Measurements from ENCODE around the gene DYNLT1. TPM values are rescaled to one million over a fixed set of nuclear protein-coding genes. Genes with fewer than 3 reads are reported as not detected.

DYNLT1 gene
- polyA plus RNA-seq, 1 donor from 2014 or later: 320 TPM

DNA sequence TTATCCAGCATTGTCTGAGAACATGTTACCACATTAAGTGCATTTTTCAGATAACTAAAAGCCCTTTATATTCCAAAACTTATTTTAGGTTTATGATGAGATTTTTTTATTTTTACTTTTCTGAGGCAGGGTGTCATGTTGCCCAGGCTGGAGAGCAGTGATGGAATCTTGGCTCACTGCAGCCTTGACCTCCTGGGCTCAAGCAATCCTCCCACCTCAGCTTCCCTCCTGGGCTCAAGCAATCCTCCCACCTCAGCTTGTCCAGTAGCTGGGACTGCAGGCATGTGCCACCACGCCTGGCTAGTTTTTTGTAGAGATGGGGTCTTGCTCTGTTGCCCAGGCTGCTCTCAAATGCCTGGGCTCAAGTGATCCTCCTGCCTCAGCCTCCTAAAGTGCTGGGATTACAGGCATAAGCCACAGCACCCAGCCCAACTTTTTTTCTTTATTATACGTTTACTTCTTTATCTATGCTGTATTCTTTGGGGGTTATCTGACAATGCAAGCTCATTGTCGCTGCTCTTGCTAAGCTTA is 6.2 kb downstream of the DYNLT1 start:
- Histone ChIP-seq H3K9me2 (ENCODE audit: insufficient read depth, low read length) (no peaks in the 10 kb centered on the region), H2AFZ (ENCODE audit: low read depth, low read length) (no peak overlapping the region), H3K79me2 (replicated peaks; ENCODE audit: insufficient read depth, low read length) (peaks cover 32% of the 10 kb centered on the region), H3K27ac (ENCODE audit: low read length) (no peak overlapping the region), H3K9ac (ENCODE audit: low read length) (no peak overlapping the region), H3F3A (ENCODE audit: insufficient read depth, low read length, poor library complexity, severe bottlenecking) (no peaks in the 10 kb centered on the region), H3K27me3 (ENCODE audit: insufficient read depth, low read depth, low read length) (no peaks in the 10 kb centered on the region), H3K4me3 (ENCODE audit: low read length) (no peak overlapping the region), H3K4me2 (ENCODE audit: low read length) (no peak overlapping the region), H3K36me3 (ENCODE audit: insufficient read depth, low read length) (peaks cover 11% of the 10 kb centered on the region), H4K20me1 (ENCODE audit: insufficient read depth) (no peaks in the 10 kb centered on the region), H3K9me3 (ENCODE audit: low read length) (no peaks in the 10 kb centered on the region)
- TF ChIP-seq, protein P1, sequence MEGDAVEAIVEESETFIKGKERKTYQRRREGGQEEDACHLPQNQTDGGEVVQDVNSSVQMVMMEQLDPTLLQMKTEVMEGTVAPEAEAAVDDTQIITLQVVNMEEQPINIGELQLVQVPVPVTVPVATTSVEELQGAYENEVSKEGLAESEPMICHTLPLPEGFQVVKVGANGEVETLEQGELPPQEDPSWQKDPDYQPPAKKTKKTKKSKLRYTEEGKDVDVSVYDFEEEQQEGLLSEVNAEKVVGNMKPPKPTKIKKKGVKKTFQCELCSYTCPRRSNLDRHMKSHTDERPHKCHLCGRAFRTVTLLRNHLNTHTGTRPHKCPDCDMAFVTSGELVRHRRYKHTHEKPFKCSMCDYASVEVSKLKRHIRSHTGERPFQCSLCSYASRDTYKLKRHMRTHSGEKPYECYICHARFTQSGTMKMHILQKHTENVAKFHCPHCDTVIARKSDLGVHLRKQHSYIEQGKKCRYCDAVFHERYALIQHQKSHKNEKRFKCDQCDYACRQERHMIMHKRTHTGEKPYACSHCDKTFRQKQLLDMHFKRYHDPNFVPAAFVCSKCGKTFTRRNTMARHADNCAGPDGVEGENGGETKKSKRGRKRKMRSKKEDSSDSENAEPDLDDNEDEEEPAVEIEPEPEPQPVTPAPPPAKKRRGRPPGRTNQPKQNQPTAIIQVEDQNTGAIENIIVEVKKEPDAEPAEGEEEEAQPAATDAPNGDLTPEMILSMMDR (IDR thresholded peaks at IDR 0.05; ENCODE audit: poor library complexity, severe bottlenecking): no peak
- TF ChIP-seq MXI1 (conservative IDR thresholded peaks at IDR 0.05; ENCODE audit: poor library complexity, severe bottlenecking): no peak
- TF ChIP-seq TAF1 (IDR thresholded peaks at IDR 0.05; ENCODE audit: low read depth): no peak
- TF ChIP-seq RAD21 (conservative IDR thresholded peaks at IDR 0.05): no peak
- no peak for TF ChIP-seq EZH2 (IDR thresholded peaks at IDR 0.05; ENCODE audit: borderline replicate concordance, insufficient read depth, low read length, poor library complexity, severe bottlenecking)
- TF ChIP-seq EP300 (conservative IDR thresholded peaks at IDR 0.05; ENCODE audit: poor library complexity, severe bottlenecking): no peak
- no peak for TF ChIP-seq SMC3 (conservative IDR thresholded peaks at IDR 0.05; ENCODE audit: poor library complexity)
- no peak for TF ChIP-seq POLR2AphosphoS5 (IDR thresholded peaks at IDR 0.05)
- TF ChIP-seq, protein P2, sequence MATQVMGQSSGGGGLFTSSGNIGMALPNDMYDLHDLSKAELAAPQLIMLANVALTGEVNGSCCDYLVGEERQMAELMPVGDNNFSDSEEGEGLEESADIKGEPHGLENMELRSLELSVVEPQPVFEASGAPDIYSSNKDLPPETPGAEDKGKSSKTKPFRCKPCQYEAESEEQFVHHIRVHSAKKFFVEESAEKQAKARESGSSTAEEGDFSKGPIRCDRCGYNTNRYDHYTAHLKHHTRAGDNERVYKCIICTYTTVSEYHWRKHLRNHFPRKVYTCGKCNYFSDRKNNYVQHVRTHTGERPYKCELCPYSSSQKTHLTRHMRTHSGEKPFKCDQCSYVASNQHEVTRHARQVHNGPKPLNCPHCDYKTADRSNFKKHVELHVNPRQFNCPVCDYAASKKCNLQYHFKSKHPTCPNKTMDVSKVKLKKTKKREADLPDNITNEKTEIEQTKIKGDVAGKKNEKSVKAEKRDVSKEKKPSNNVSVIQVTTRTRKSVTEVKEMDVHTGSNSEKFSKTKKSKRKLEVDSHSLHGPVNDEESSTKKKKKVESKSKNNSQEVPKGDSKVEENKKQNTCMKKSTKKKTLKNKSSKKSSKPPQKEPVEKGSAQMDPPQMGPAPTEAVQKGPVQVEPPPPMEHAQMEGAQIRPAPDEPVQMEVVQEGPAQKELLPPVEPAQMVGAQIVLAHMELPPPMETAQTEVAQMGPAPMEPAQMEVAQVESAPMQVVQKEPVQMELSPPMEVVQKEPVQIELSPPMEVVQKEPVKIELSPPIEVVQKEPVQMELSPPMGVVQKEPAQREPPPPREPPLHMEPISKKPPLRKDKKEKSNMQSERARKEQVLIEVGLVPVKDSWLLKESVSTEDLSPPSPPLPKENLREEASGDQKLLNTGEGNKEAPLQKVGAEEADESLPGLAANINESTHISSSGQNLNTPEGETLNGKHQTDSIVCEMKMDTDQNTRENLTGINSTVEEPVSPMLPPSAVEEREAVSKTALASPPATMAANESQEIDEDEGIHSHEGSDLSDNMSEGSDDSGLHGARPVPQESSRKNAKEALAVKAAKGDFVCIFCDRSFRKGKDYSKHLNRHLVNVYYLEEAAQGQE (IDR thresholded peaks at IDR 0.05; ENCODE audit: borderline replicate concordance): no peak

DNA sequence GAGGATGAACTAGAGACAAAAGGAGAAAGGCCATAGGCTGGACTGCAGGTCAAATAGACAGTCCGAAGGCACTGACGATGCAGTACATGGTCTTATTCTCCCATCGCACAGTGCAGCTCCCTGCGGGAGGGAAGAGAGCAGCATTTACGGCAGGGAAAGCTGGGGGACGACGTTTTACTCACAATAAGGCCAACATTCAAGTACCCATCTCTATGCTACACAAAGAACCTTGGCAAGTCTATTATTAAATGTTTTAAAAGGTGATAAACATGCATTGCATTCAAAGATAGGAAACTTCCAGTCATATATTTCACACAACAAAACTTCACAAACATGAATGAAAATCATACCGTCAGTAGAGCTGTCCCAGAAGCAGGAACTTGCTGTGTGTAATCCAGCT is 7.8 kb downstream of the DYNLT1 start:
- H3F3A ChIP-seq (ENCODE audit: insufficient read depth, low read length, poor library complexity, severe bottlenecking): no peaks in the 10 kb centered on the region
- H3K9ac ChIP-seq (ENCODE audit: low read length): no peak overlapping the region
- no peaks in the 10 kb centered on the region for H3K27me3 ChIP-seq (ENCODE audit: insufficient read depth, low read depth, low read length)
- H3K4me2 ChIP-seq (ENCODE audit: low read length): no peak overlapping the region
- H4K20me1 ChIP-seq (ENCODE audit: insufficient read depth): no peaks in the 10 kb centered on the region
- no peak overlapping the region for H2AFZ ChIP-seq (ENCODE audit: low read depth, low read length)
- peaks cover 16% of the 10 kb centered on the region for H3K79me2 ChIP-seq (replicated peaks; ENCODE audit: insufficient read depth, low read length)
- H3K4me3 ChIP-seq (ENCODE audit: low read length): no peak overlapping the region
- no peaks in the 10 kb centered on the region for H3K9me2 ChIP-seq (ENCODE audit: insufficient read depth, low read length)
- TF ChIP-seq, protein P2 (IDR thresholded peaks at IDR 0.05; ENCODE audit: borderline replicate concordance): no peak
- H3K36me3 ChIP-seq (ENCODE audit: insufficient read depth, low read length): peaks cover 5% of the 10 kb centered on the region
- no peak overlapping the region for H3K27ac ChIP-seq (ENCODE audit: low read length)
- H3K9me3 ChIP-seq (ENCODE audit: low read length): no peaks in the 10 kb centered on the region

Data from neural cell (in vitro differentiated cells).